Testis (tissue), 3 donors: ENCODE measurements around the gene CLPSL1. TPM values are rescaled to one million over a fixed set of nuclear protein-coding genes. Genes with fewer than 3 reads are reported as not detected.

Source experiments
- DNase-seq: peaks from one replicate; pipeline ENCODE4 v3.0.0-alpha.2; 2019
- H3K27ac ChIP-seq, 2 donors: fragments of 200-600 bp; sonication (generic); one replicate each; pipeline ENCODE4 v1.5.1; 2019
- H3K27me3 ChIP-seq: fragments of 200-600 bp; sonication (generic); one replicate; pipeline ENCODE4 v1.5.1; 2019
- H3K36me3 ChIP-seq: fragments of 200-600 bp; sonication (generic); one replicate; pipeline ENCODE4 v1.5.1; 2017; ENCODE audit warnings: low read depth; ENCODE audit errors: missing control alignments
- H3K4me1 ChIP-seq: fragments of 200-600 bp; sonication (generic); one replicate; pipeline ENCODE4 v1.5.1; 2019
- H3K4me3 ChIP-seq, 2 donors: fragments of 200-600 bp; sonication (generic); one replicate each; pipeline ENCODE4 v1.5.1; 2017 to 2019
- H3K9me3 ChIP-seq: fragments of 200-600 bp; sonication (generic); one replicate; pipeline ENCODE4 v1.5.1; 2017
- POLR2A ChIP-seq: fragments of 450-650 bp; IDR thresholded peaks from one replicate; pipeline ENCODE4 v1.6.1; 2017; ENCODE audit warnings: antibody characterized with exemption, mild to moderate bottlenecking, moderate library complexity
- WGBS, 2 donors: methylation state at CpG; one replicate each; pipeline ENCODE4 v1.1.5; 2018; 5-methylcytosine and 5-hydroxymethylcytosine counted together
- intact Hi-C: fragments of 100-400 bp; cut with DNase I; formaldehyde crosslinking; loops from one replicate; pipeline ENCODE4 v1.15.1; 2023; ENCODE audit warnings: low total_unique reads
- polyA plus RNA-seq: library from polyadenylated mRNA; stranded (reverse); fragments of 350-450 nt; fragmentation: Illumina TruSeq; extraction: RNeasy Lipid Tissue Mini Kit (QIAGEN cat#74804); gene quantifications from one replicate; pipeline ENCODE4 v1.2.3, GENCODE V29; 2014; ENCODE audit warnings: low read depth, low replicate concordance; ENCODE audit not compliant: insufficient read depth
- total RNA-seq, 2 donors: library from RNA; depleted of rRNA; stranded (reverse); fragments of >200 nt; gene quantifications; one replicate each; pipeline ENCODE4 v1.2.3, GENCODE V29; 2016
- TF ChIP-seq, protein P1 (sequence below), 3 experiments: fragments of 450-650 bp in 2 of 3; fragments of 200-600 bp in 1 of 3; sonication (generic) in 1 of 3; IDR thresholded peaks; one replicate each; pipeline ENCODE4 v1.5.1; 2016 to 2019; ENCODE audit warnings: antibody characterized with exemption in 3 of 3, mild to moderate bottlenecking in 2 of 3, moderate library complexity in 1 of 3

CLPSL1 gene
- total and polyA plus RNA-seq, 3 donors from 2014 or later = not detected

DNA sequence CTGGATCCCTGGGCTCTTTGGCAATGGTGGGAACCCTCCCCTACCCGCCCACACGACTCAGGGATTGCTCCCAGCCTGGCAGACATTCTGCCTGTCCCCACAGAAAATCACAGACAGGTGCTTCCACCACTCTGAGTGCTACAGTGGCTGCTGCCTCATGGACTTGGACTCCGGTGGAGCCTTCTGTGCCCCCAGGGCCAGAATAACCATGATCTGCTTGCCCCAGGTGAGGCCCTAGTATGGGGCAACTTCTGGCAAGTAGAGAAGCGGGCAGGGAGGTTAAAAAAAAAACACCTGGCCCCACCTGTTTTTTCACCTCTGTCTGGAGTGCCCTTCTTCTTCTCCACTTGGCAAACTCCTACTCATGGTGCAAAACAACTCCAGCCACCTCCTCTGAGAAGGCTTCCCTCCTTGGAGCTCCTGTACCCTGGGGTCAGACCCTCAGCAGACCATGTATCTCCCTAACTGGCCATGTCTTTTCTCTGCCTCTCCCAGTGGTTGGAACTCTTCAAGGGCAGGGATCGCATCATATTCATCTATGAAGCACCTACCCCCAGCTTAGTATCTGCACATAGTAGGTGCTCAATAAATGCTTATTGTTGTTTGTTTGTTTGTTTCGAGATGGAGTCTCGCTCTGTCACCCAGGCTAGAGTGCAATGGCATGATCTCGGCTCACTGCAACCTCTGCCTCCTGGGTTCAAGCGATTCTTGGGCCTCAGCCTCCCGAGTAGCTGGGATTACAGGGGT is 3.3 kb upstream of the CLPSL1 start:
- intact Hi-C loops = no loop called here
- Histone ChIP-seq H3K36me3 (no peaks in the 10 kb centered on the region), H3K4me3 (no peak overlapping the region), H3K9me3 (no peaks in the 10 kb centered on the region), H3K27ac (no peak overlapping the region), H3K4me1 (peaks cover 5% of the 10 kb centered on the region), H3K27me3 (no peaks in the 10 kb centered on the region)
- no peak for TF ChIP-seq POLR2A
- TF ChIP-seq, protein P1, sequence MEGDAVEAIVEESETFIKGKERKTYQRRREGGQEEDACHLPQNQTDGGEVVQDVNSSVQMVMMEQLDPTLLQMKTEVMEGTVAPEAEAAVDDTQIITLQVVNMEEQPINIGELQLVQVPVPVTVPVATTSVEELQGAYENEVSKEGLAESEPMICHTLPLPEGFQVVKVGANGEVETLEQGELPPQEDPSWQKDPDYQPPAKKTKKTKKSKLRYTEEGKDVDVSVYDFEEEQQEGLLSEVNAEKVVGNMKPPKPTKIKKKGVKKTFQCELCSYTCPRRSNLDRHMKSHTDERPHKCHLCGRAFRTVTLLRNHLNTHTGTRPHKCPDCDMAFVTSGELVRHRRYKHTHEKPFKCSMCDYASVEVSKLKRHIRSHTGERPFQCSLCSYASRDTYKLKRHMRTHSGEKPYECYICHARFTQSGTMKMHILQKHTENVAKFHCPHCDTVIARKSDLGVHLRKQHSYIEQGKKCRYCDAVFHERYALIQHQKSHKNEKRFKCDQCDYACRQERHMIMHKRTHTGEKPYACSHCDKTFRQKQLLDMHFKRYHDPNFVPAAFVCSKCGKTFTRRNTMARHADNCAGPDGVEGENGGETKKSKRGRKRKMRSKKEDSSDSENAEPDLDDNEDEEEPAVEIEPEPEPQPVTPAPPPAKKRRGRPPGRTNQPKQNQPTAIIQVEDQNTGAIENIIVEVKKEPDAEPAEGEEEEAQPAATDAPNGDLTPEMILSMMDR (IDR thresholded peaks at IDR 0.05) = no peak
- DNase-seq = no peak
- 75 to 85% methylated on average over 7 to 10 of the region's 10 CpGs for WGBS, 2 donors

GRCh38 chr6:35778437-35778836 is 2.4 kb upstream of the CLPSL1 start:
- H3K9me3 ChIP-seq = no peaks in the 10 kb centered on the region
- H3K4me1 ChIP-seq = peaks cover 5% of the 10 kb centered on the region
- TF ChIP-seq, protein P1 (IDR thresholded peaks at IDR 0.05) = no peak
- no peak for TF ChIP-seq POLR2A
- intact Hi-C loops = no loop called here
- H3K27ac ChIP-seq = no peak overlapping the region
- no peak overlapping the region for H3K4me3 ChIP-seq
- WGBS, 2 donors = 30 to 78% methylated on average over 2 of the region's 2 CpGs
- H3K27me3 ChIP-seq = no peaks in the 10 kb centered on the region
- DNase-seq = no peak
- no peaks in the 10 kb centered on the region for H3K36me3 ChIP-seq

DNA sequence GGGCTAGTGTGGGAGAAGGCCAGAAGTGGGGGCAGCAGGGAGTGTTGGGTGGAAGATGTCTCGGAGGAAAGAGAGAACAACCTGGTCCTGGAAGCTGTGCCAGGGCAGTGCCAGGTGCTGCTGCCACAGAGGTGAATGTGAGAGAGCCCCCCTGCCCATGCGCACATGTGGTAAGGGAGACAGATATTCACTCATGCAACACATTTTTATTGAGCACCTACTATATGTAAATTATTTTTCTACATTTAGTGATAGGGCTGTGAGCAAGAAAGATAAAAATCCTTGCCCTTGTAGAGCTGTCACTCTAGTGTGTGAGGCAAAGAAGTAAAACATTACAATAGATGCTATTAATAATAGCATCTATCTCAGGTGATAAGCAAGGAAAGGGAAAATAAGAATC is 471 bp downstream of the CLPSL1 start:
- intact Hi-C loops = no loop called here
- H3K4me1 ChIP-seq = peaks cover 5% of the 10 kb centered on the region
- DNase-seq = no peak
- H3K27ac ChIP-seq = no peak overlapping the region
- WGBS, 2 donors = 92 to 96% methylated on average over 2 of the region's 2 CpGs
- no peaks in the 10 kb centered on the region for H3K27me3 ChIP-seq
- no peaks in the 10 kb centered on the region for H3K9me3 ChIP-seq
- no peaks in the 10 kb centered on the region for H3K36me3 ChIP-seq
- TF ChIP-seq POLR2A = no peak
- TF ChIP-seq, protein P1 (IDR thresholded peaks at IDR 0.05) = no peak
- no peak overlapping the region for H3K4me3 ChIP-seq

DNA sequence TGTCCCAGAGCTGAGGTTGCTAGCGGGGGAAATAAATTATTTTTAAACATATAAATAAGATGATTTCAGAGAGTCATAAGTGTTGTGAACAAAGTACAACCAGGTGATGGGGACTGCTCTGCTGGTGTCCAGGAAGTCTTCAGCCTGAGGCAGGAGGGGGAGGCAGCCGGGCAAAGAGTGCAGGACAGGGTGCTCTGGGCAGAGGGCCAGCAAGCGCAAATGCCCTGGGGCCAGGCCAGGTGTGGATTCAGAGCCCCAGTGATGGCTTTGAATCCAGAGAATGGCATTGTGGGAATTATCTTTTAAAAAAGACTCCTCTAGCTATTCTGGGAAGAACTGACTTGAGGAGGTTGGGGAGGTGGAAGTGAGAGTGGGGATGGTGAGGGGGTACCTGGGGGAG is 1.6 kb downstream of the CLPSL1 start:
- H3K27me3 ChIP-seq = no peaks in the 10 kb centered on the region
- H3K4me1 ChIP-seq = no peaks in the 10 kb centered on the region
- no peak overlapping the region for H3K4me3 ChIP-seq
- intact Hi-C loops = no loop called here
- 62 to 68% methylated on average over 3 of the region's 3 CpGs for WGBS, 2 donors
- H3K27ac ChIP-seq = no peak overlapping the region
- TF ChIP-seq POLR2A = no peak
- TF ChIP-seq, protein P1 (IDR thresholded peaks at IDR 0.05) = no peak
- H3K36me3 ChIP-seq = no peaks in the 10 kb centered on the region
- DNase-seq = no peak
- H3K9me3 ChIP-seq = no peaks in the 10 kb centered on the region

GRCh38 chr6:35784200-35784599 is 3.4 kb downstream of the CLPSL1 start:
- H3K4me3 ChIP-seq = no peak overlapping the region
- no peak for TF ChIP-seq POLR2A
- TF ChIP-seq, protein P1 (IDR thresholded peaks at IDR 0.05) = no peak
- WGBS, 2 donors = 73 to 79% methylated on average over 2 of the region's 2 CpGs
- no peak for DNase-seq
- H3K9me3 ChIP-seq = no peaks in the 10 kb centered on the region
- H3K27ac ChIP-seq = no peak overlapping the region
- no peaks in the 10 kb centered on the region for H3K27me3 ChIP-seq
- intact Hi-C loops = no loop called here
- no peaks in the 10 kb centered on the region for H3K36me3 ChIP-seq
- H3K4me1 ChIP-seq = no peaks in the 10 kb centered on the region
